ENCODE results near the gene RFTN1.

- TF ChIP-seq CTCF (IDR thresholded peaks at IDR 0.05): no peak
- no peak for TF ChIP-seq POLR2A (IDR thresholded peaks at IDR 0.05)
Measured at GRCh38 chr3:16370503-16370871, 143.0 kb downstream of the RFTN1 start.

Measured in ovary (tissue), 3 donors.